Mesothelial cell of epicardium (in vitro differentiated cells): ENCODE measurements around the gene KDM4C. TPM values are rescaled to one million over a fixed set of nuclear protein-coding genes. Genes with fewer than 3 reads are reported as not detected.

ENCODE experiments used
- DNase-seq, 2 experiments: peaks; one replicate each; pipeline ENCODE4 v3.0.0; 2021; ENCODE audit warnings: low spot score in 2 of 2; ENCODE audit not compliant: unreplicated experiment in 2 of 2
- H3K27ac Mint-ChIP-seq: 2 replicates; pipeline ENCODE4 v1.8.0; 2021; ENCODE audit warnings: mixed read lengths
- H3K27me3 Mint-ChIP-seq: 2 replicates; pipeline ENCODE4 v1.8.0; 2021; ENCODE audit warnings: low read depth, mixed read lengths
- H3K36me3 Mint-ChIP-seq: 2 replicates; pipeline ENCODE4 v1.8.0; 2021; ENCODE audit warnings: mixed read lengths
- H3K4me1 Mint-ChIP-seq: 2 replicates; pipeline ENCODE4 v1.8.0; 2021; ENCODE audit warnings: mixed read lengths
- H3K4me3 Mint-ChIP-seq: 2 replicates; pipeline ENCODE4 v1.8.0; 2021; ENCODE audit warnings: mild to moderate bottlenecking, moderate library complexity, mixed read lengths
- H3K9me3 Mint-ChIP-seq: 2 replicates; pipeline ENCODE4 v1.8.0; 2021; ENCODE audit warnings: mixed read lengths
- total RNA-seq: library from RNA; stranded (reverse); gene quantifications from 3 replicates; pipeline ENCODE4 v1.2.1, GENCODE V29; 2021
- TF ChIP-seq, protein P1 (sequence below): fragments of 200-600 bp; sonication (generic); IDR thresholded peaks from one replicate; pipeline ENCODE4 v1.5.0; 2021; ENCODE audit warnings: antibody characterized with exemption; ENCODE audit not compliant: unreplicated experiment

Gene KDM4C
- total RNA-seq, 1 donor from 2014 or later, result 25.4 TPM

DNA sequence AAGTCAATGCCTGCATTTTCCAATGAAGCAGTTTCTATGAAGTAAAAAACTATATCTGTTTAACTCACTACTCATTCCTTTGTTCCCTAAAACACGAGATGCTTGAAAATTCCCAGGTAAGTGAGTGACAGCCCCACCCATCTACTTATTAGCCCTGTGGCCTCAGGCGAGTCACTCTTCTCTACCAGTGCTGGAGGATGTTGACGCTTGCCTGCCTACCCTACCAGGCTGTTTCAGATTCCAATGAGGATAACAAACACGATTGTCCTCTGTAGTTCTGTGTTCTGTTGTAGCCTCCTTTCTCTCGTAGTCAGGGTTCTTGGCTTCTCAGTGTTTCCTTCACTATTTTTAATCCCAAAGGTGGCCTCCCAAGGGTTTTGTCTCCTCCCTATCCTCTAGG is 388.8 kb downstream of the KDM4C start:
- no peak overlapping the region for H3K27ac Mint-ChIP-seq
- no peak for DNase-seq
- H3K36me3 Mint-ChIP-seq, result no peaks in the 10 kb centered on the region
- H3K27me3 Mint-ChIP-seq, result no peaks in the 10 kb centered on the region
- H3K4me3 Mint-ChIP-seq, result no peak overlapping the region
- TF ChIP-seq, protein P1, sequence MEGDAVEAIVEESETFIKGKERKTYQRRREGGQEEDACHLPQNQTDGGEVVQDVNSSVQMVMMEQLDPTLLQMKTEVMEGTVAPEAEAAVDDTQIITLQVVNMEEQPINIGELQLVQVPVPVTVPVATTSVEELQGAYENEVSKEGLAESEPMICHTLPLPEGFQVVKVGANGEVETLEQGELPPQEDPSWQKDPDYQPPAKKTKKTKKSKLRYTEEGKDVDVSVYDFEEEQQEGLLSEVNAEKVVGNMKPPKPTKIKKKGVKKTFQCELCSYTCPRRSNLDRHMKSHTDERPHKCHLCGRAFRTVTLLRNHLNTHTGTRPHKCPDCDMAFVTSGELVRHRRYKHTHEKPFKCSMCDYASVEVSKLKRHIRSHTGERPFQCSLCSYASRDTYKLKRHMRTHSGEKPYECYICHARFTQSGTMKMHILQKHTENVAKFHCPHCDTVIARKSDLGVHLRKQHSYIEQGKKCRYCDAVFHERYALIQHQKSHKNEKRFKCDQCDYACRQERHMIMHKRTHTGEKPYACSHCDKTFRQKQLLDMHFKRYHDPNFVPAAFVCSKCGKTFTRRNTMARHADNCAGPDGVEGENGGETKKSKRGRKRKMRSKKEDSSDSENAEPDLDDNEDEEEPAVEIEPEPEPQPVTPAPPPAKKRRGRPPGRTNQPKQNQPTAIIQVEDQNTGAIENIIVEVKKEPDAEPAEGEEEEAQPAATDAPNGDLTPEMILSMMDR, result no peak
- H3K4me1 Mint-ChIP-seq, result peaks cover 35% of the 10 kb centered on the region
- peaks cover 5% of the 10 kb centered on the region for H3K9me3 Mint-ChIP-seq

DNA sequence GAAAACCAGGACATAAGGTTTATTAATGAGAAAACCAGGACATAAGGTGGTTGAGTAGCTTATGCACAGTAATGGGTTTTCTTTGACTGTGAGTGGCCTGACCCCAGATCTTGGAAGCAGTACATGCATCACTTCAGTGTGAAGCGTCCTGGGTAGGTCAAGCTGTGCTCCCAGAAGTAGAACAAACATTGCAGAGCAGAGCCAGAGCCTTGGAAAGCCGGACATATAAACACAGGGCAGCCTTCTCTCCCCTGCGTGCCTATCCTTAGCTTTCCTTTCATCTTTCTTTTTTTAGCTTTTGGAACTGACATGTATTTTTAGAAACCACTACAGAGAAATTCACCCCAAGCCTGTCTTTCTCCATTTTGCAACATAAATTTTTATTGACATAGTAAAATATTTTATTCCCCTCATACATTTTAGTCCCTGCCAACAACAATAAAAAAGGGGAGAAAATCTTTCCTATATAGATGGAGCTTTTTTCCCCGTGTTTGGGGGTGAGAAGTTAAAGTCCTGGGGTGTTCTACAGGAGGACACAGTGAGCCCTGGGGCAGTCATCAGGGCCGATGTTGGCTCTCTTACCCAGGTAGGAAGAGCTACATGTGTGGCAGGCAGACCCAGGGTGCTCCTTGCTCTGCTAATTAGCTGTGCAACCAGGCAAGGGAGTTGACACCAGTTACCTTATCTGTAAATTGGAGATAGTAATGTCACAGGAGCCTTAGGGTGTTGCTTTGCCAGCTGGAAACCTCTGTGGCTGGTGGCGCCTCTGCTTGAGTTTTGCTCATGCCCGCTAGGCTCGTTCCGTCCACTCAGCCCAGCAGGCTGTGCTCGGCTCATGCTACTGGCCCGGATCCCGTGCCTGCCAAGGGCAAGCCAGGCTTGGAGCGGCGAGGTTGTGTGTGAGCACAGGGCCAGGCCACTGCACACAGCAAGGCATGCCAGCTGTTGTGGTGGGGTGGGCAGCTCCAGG is 389.6 kb downstream of the KDM4C start:
- H3K36me3 Mint-ChIP-seq, result no peaks in the 10 kb centered on the region
- TF ChIP-seq, protein P1, result no peak
- peaks cover under 1% of the 10 kb centered on the region for H3K9me3 Mint-ChIP-seq
- no peaks in the 10 kb centered on the region for H3K27me3 Mint-ChIP-seq
- H3K4me3 Mint-ChIP-seq, result no peak overlapping the region
- H3K27ac Mint-ChIP-seq, result no peak overlapping the region
- no peak for DNase-seq
- peaks cover 35% of the 10 kb centered on the region for H3K4me1 Mint-ChIP-seq

DNA sequence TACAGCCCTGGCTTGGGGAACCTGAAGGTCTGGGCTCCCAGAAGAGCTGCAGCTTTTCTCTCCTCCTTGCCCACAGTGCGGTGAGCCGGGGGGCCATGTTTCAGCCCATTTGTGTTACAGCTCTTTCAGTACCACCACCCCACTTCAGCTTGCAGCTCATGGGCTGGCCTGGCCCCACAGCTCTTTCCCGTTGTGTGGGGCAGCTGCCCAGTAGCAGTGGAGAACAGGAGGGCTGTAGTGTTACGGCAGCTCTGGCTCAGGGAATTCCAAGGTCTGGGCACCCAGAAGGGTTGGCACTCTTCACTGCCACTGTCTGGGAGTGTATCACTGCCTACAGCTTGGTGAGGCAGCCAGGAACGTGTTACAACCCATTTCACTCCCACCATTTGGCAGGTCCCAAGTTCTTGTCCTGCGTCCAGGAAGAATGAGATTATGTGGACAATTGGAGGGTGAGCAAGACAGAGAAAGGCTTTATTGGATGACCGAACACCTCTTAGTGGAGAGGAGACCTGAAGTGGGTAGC is 390.5 kb downstream of the KDM4C start:
- no peak overlapping the region for H3K4me3 Mint-ChIP-seq
- no peak overlapping the region for H3K27ac Mint-ChIP-seq
- no peaks in the 10 kb centered on the region for H3K27me3 Mint-ChIP-seq

DNA sequence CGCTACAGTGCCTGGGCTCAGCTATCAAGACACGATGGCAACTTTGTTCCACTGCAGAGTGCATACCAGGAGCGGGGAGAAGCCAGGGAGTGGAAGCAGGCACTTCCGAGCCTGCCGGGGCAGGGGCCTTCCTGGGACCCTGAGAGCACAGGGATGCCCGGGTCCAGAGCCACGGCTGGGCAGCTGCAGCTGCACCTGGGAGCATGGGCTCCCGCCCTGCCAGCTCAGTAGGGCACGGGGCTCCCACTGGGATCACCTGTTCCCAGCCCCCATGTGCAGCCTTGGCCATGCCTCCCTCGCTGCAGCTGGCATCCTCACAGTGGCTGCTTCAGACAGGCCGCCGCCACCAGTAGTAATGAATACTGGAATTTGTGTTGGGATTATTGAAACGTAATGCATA is 391.5 kb downstream of the KDM4C start:
- TF ChIP-seq, protein P1, result no peak
- Mint-ChIP-seq H3K4me1 (peaks cover 28% of the 10 kb centered on the region), H3K4me3 (no peak overlapping the region), H3K27ac (no peak overlapping the region), H3K9me3 (no peaks in the 10 kb centered on the region), H3K36me3 (peaks cover 2% of the 10 kb centered on the region), H3K27me3 (no peaks in the 10 kb centered on the region)
- DNase-seq, result no peak

More for the DNA sequence above, 390.5 kb downstream of the KDM4C start:
- Mint-ChIP-seq H3K36me3 (peaks cover 2% of the 10 kb centered on the region), H3K9me3 (no peaks in the 10 kb centered on the region), H3K4me1 (peaks cover 31% of the 10 kb centered on the region)
- DNase-seq, result no peak
- TF ChIP-seq, protein P1, result no peak

DNA sequence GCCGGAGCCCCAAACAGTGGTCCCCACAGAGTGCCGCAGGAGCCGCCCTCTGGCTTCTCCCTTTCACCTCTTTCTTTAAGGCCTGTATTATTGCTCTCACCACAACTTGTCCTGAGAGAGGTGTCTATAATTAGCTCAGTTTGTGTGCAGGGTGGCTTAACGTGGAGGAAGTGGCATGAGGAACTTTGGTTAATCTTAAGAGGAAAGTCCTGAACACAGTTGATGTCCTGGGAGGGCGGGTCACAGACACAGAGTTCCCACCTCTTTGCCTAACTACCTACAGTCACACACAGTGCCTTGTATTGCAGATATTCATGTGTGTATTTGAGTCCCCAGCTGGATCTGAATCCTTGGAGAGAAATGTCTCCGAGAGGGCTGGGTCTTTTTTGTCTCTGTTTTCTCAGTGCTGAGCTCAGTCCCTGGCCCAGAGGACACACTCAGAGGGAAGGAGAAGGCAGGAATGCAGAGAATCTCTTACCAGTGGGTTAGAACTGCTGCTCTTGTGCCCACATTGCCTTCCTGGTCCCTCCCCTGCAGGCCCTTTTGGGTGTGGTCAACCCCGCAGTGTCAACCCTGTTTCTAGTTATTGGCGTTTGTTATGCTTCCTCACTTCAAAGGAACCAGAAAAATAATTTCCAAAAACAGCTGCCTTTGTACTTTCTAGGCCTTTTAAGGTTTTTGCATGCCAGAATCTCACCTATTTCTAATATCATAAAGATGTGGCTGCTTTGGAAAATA is 392.5 kb downstream of the KDM4C start:
- TF ChIP-seq, protein P1, result no peak
- H3K27ac Mint-ChIP-seq, result no peak overlapping the region
- DNase-seq, result no peak

More for the DNA sequence above, 392.5 kb downstream of the KDM4C start:
- Mint-ChIP-seq H3K9me3 (no peaks in the 10 kb centered on the region), H3K27me3 (no peaks in the 10 kb centered on the region), H3K4me3 (no peak overlapping the region), H3K4me1 (peaks cover 28% of the 10 kb centered on the region), H3K36me3 (peaks cover 2% of the 10 kb centered on the region)
